Measurements from ENCODE around the gene ITGAD.

GRCh38 chr16:31428638-31429247, 35.6 kb downstream of the ITGAD start:
- no peak for TF ChIP-seq POLR2A (IDR thresholded peaks at IDR 0.05; ENCODE audit: extremely low read depth, insufficient read length)
- no peak for TF ChIP-seq CTCF (IDR thresholded peaks at IDR 0.05; ENCODE audit: low read depth, low read length)
